ENCODE data around the gene POMP. TPM values are rescaled to one million over a fixed set of nuclear protein-coding genes. Genes with fewer than 3 reads are reported as not detected.

The POMP gene
- total and polyA plus RNA-seq, 2 of the 4 experiments (the other 2 are of a cell fraction) = 60.2 to 68.4 TPM

DNA sequence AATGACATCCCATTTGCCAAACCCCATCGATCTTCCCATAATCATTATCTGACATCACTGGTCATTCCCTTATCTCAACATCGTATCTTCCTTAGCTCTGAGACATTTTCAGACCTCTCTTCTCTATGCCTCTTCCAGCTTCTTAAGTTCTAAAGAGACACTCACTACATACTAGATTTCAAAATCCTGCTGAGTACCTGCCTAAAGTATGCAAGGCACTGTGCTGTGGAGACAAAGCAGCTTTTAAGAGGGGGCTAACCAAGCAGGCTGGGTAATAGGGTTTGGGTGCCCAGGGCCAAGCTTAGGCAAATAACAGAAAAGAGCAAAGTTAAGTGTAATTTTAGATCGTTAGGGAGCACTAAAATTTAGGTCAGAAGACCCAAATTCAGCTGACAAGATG is 3.4 kb upstream of the POMP start (continued):
- TF ChIP-seq RAD21 (IDR thresholded peaks at IDR 0.05; ENCODE audit: low read length) = no peak

- peak overlapping the region; percentile 92 to 99 for H4K8ac ChIP-seq (ENCODE audit: low read depth in 2 of 2, low read length in 2 of 2)
- intact Hi-C loops (cut with micrococcal nuclease) = loop anchor here (2.0 to 10.0 kb wide), 6 partner anchors 126 to 613 kb away; partner anchors contain the start of gene PAN3
- no peaks in the 10 kb centered on the region for H3K27me3 ChIP-seq (ENCODE audit: control insufficient read depth, insufficient read depth, low read length)
- TF ChIP-seq NFE2L2 (IDR thresholded peaks at IDR 0.05; ENCODE audit: low read depth, low read length) (no peak), RFX5 (IDR thresholded peaks at IDR 0.05; ENCODE audit: low read depth, low read length) (no peak), FOS (IDR thresholded peaks at IDR 0.05; ENCODE audit: low read depth, low read length) (no peak), RAD21 (IDR thresholded peaks at IDR 0.05; ENCODE audit: low read length) (no peak), CHD1 (IDR thresholded peaks at IDR 0.05; ENCODE audit: low read depth, low read length) (no peak), MAZ (IDR thresholded peaks at IDR 0.05; ENCODE audit: borderline replicate concordance, low read depth, low read length) (no peak), SMC3 (IDR thresholded peaks at IDR 0.05; ENCODE audit: low read depth, low read length) (peak; percentile 32), CTCF (conservative IDR thresholded peaks at IDR 0.05; ENCODE audit: low read depth, low read length) (peak; percentile 33), POLR2A (IDR thresholded peaks at IDR 0.05; ENCODE audit: low read depth, low read length) (peak; percentile 15; the same call in 1 of the 2 replicates), RCOR1 (IDR thresholded peaks at IDR 0.05; ENCODE audit: insufficient replicate concordance, low read length) (no peak), BHLHE40 (IDR thresholded peaks at IDR 0.05; ENCODE audit: low read depth, low read length) (no peak)
- WGBS, 2 experiments (ENCODE audit: extremely low coverage in 2 of 2, insufficient read length in 1 of 2) = 50% methylated on average over 7 of the region's 12 CpGs; no CpG with 5 or more reads in 1 of the 2 experiments
- no peak for ATAC-seq (ENCODE audit: low read depth)
- in situ Hi-C loops (cut with MboI; ENCODE audit: low sequenced_read_pairs) = no loop called here
- peaks cover 18% of the 10 kb centered on the region; the same call in 1 of the 2 replicates for H4K20me1 ChIP-seq (ENCODE audit: insufficient read depth, low read length)
- H2AFZ ChIP-seq (replicated peaks; ENCODE audit: low read length, poor library complexity) = peak overlapping the region; percentile 67
- H2BK120ac ChIP-seq (ENCODE audit: low read depth, low read length) = peak overlapping the region; percentile 88; the same call in 1 of the 2 replicates
- peak overlapping the region; percentile 90 for H3K27ac ChIP-seq (ENCODE audit: insufficient read depth, low read length)
- H3K79me1 ChIP-seq (ENCODE audit: low read depth in 1 of 2, low read length in 2 of 2) = peaks cover 14 to 51% of the 10 kb centered on the region in 2 experiments
- H2BK20ac ChIP-seq (ENCODE audit: low read depth, low read length) = no peak overlapping the region; the same call in 1 of the 2 replicates
- ChIA-PET CTCF (no interaction called here), POLR2A (ENCODE audit: unreplicated experiment) (interaction anchor here (0.6 kb wide), 3 partner anchors 116 to 357 kb away, joined by 3 to 19 read pairs (median 4); no protein-coding TSS in a partner anchor)
- H3K18ac ChIP-seq (ENCODE audit: low read depth, low read length) = no peak overlapping the region
- BruUV-seq (replicated peaks) = no TSS peak
- peak overlapping the region; percentile 99 for H3K56ac ChIP-seq (ENCODE audit: extremely low read depth, insufficient read depth, low read length)
- peaks cover 7% of the 10 kb centered on the region for H3K36me3 ChIP-seq (ENCODE audit: control insufficient read depth, insufficient read depth, low read length)
- H3K9me1 ChIP-seq (ENCODE audit: insufficient read depth, low read length) = peaks cover 5% of the 10 kb centered on the region; the same call in 1 of the 2 replicates
- peak; percentile 58 for DNase-seq
- H3K14ac ChIP-seq (replicated peaks; ENCODE audit: low read depth, low read length) = peak overlapping the region; percentile 99
- H3K4me1 ChIP-seq (ENCODE audit: control insufficient read depth, insufficient read depth, low read length) = peaks cover 8% of the 10 kb centered on the region
- peak overlapping the region; percentile 98 for H2AK9ac ChIP-seq (replicated peaks; ENCODE audit: low read depth, low read length, poor library complexity)
- peak overlapping the region; percentile 93 for H3K4me3 ChIP-seq (ENCODE audit: insufficient read depth, low read depth, low read length)
- H3K9me3 ChIP-seq (ENCODE audit: control insufficient read depth, insufficient read depth, low read length) = no peaks in the 10 kb centered on the region
- H4K91ac ChIP-seq (ENCODE audit: insufficient read depth, low read depth, low read length) = peak overlapping the region; percentile 97; the same call in 1 of the 2 replicates
- H3K4ac ChIP-seq (ENCODE audit: low read depth, low read length) = peak overlapping the region; percentile 99
- dilution Hi-C loops (cut with HindIII; ENCODE audit: low sequenced_read_pairs, unreplicated experiment) = no loop called here
- H4K5ac ChIP-seq (ENCODE audit: low read depth, low read length) = peak overlapping the region; percentile 90
- peak overlapping the region; percentile 97 for H2BK5ac ChIP-seq (ENCODE audit: low read depth, low read length, poor library complexity, severe bottlenecking)
- peak overlapping the region; percentile 100 for H3K23ac ChIP-seq (ENCODE audit: low read depth, low read length)
- peak overlapping the region; percentile 98 for H3K9ac ChIP-seq (ENCODE audit: low read depth, low read length)
- H2BK15ac ChIP-seq (ENCODE audit: low read depth, low read length) = peak overlapping the region; percentile 65; the same call in 1 of the 3 replicates
- H3K4me2 ChIP-seq (ENCODE audit: low read depth, low read length) = peak overlapping the region; percentile 88
- H2AK5ac ChIP-seq (ENCODE audit: low read depth, low read length) = peak overlapping the region; percentile 99
These were observed 969 bp upstream of the POMP start for GRCh38 chr13:28657784-28658538.

Measured in IMR-90 (cell line).